Activated CD4-positive, alpha-beta memory T cell treated with anti-CD3 and anti-CD28 coated beads, Interleukin-2, amount 10 ng/mL, durations not matched to agents 7 days and 5 days (primary cell): Measurements from ENCODE around the gene ANXA11. TPM values are rescaled to one million over a fixed set of nuclear protein-coding genes. Genes with fewer than 3 reads are reported as not detected.

Source experiments
- CTCF ChIA-PET: fragments of 350-600 bp; sonication (Branson Sonifier 250); formaldehyde crosslinking; loops from one replicate; lab custom pipeline; 2021; ENCODE audit warnings: antibody characterized with exemption, inconsistent platforms; lab: Charles Lee
- POLR2A ChIA-PET: fragments of 350-600 bp; sonication (Branson Sonifier 250); formaldehyde crosslinking; loops from one replicate; lab custom pipeline; 2021; ENCODE audit warnings: antibody characterized with exemption; lab: Charles Lee
- DNase-seq: peaks from one replicate; pipeline ENCODE4 v3.0.0-alpha.2; 2020
- H3K27ac Mint-ChIP-seq: one replicate; pipeline ENCODE4 v1.8.0; 2021; ENCODE audit warnings: mild to moderate bottlenecking, mixed read lengths
- H3K27me3 Mint-ChIP-seq: one replicate; pipeline ENCODE4 v1.8.0; 2021; ENCODE audit warnings: mixed read lengths
- H3K36me3 Mint-ChIP-seq: one replicate; pipeline ENCODE4 v1.8.0; 2021; ENCODE audit warnings: low read depth, mixed read lengths
- H3K4me1 Mint-ChIP-seq: one replicate; pipeline ENCODE4 v1.8.0; 2021; ENCODE audit warnings: mixed read lengths
- H3K4me3 Mint-ChIP-seq: one replicate; pipeline ENCODE4 v1.8.0; 2021; ENCODE audit warnings: mild to moderate bottlenecking, mixed read lengths
- H3K9me3 Mint-ChIP-seq: one replicate; pipeline ENCODE4 v1.8.0; 2021; ENCODE audit warnings: mixed read lengths
- total RNA-seq, 2 experiments: library from RNA; stranded (reverse); gene quantifications; one replicate each; pipeline ENCODE4 v1.2.3, GENCODE V29; 2021

ANXA11 gene
- total RNA-seq, 2 experiments from 2014 or later = 271 to 273 TPM

DNA sequence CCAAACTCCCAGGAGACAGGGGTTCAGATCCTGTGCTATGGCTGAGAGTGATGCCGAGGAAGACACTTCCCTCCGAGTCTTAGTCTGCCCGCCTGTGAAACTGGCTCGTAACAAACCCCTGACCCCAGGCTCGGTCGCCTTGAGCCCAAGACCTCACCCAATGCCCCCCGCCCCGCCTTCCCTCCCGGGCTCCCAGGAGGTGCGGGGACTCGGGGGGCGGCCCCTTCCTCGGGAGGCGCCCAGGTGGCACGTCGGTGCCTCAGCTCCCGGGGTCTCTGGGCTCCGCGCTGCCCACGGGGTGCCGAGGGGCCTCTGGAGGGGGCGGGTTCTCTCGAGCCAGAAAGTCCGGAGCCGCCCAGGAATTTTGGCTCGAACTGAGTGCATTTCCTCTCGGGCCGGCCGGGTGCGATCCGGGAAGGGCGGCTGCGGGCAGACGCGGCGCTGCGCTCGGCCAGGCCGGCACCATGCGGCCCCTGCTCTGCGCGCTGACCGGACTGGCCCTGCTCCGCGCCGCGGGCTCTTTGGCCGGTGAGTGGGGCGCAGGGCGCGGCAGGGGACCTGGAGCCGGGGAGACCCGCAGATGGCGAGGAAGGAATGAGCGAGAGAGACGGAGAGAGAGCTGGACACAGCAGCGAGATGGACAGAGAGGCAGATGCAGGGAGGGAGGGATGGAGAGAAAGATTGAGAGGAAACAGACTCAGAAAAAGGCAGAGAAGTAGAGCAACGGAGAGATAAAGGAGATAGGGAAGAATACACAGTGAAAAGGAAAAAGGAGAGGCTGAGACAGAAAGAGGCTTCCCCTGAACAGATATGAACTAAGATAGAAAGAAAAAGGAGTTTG, 72.8 kb downstream of the ANXA11 start, which contains the start of gene PLAC9:
Gene PLAC9, plus strand, starts transcription at position 432 of the 841 bp plus-strand sequence. Its CDS starts 33 bp downstream, at position 465.
- H3K4me3 Mint-ChIP-seq = no peak within 1 kb of the TSS
- H3K4me1 Mint-ChIP-seq = peaks cover 3% of the 10 kb centered on the region
- CTCF ChIA-PET = interaction anchor here (2.0 kb wide), 1 partner anchor 12 kb away, joined by 7 read pairs; no protein-coding TSS in a partner anchor
- H3K36me3 Mint-ChIP-seq = no peaks in the 10 kb centered on the region
- H3K27ac Mint-ChIP-seq = no peak within 1 kb of the TSS
- POLR2A ChIA-PET = no interaction called here
- peaks cover 31% of the 10 kb centered on the region for H3K27me3 Mint-ChIP-seq
- no peak for DNase-seq
- no peaks in the 10 kb centered on the region for H3K9me3 Mint-ChIP-seq

DNA sequence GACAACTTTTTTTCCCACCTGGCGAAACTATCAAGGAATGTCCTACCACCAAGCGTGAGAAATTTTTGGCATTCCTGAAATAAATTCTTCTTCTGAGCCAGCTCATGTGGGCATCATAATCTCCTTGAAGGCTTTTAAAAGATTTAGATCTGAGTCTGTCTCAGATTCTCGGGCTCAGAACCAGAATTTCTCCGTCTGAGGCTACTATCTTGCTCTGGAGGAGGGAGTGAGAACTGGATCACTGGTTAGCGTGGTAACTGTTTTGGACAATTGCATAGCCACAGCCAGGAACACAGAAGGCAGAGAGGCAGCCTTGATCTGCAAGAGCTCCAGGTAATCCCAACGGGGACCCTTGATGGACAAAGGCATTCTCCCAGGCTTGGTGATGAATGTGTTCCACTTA, 73.8 kb downstream of the ANXA11 start:
- CTCF ChIA-PET = interaction anchor here (2.0 kb wide), 1 partner anchor 13 kb away, joined by 7 read pairs; no protein-coding TSS in a partner anchor
- H3K27me3 Mint-ChIP-seq = peaks cover 33% of the 10 kb centered on the region
- POLR2A ChIA-PET = no interaction called here

DNA sequence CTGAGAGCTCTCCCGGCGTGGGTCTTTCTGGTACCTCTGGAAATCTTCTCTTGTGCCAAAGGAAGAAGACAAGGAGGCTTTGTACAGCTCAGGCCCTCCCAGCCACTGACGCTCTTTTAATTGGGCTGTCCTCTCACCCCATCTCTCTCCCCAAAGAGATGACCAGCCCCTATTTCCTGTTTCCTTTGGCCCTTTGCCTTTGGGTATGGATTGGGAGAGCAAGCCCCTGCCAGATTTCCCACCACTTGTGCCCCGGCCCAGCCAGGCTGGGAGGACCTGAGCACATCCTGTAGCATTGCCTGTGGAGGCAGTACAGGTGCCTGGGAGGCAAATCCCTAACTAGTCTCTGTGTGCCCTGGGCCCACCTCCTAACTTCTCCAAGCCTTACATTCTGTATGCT, 78.5 kb downstream of the ANXA11 start:
- H3K36me3 Mint-ChIP-seq = no peaks in the 10 kb centered on the region
- no peak overlapping the region for H3K27ac Mint-ChIP-seq
- no peaks in the 10 kb centered on the region for H3K4me1 Mint-ChIP-seq
- ChIA-PET CTCF (no interaction called here), POLR2A (no interaction called here)
- H3K9me3 Mint-ChIP-seq = no peaks in the 10 kb centered on the region
- H3K27me3 Mint-ChIP-seq = peaks cover 29% of the 10 kb centered on the region
- DNase-seq = no peak
- H3K4me3 Mint-ChIP-seq = no peak overlapping the region

More for the DNA sequence above, 73.8 kb downstream of the ANXA11 start:
- H3K4me1 Mint-ChIP-seq = peaks cover 3% of the 10 kb centered on the region
- DNase-seq = no peak
- no peak overlapping the region for H3K27ac Mint-ChIP-seq
- no peaks in the 10 kb centered on the region for H3K36me3 Mint-ChIP-seq
- H3K9me3 Mint-ChIP-seq = no peaks in the 10 kb centered on the region
- H3K4me3 Mint-ChIP-seq = no peak overlapping the region

DNA sequence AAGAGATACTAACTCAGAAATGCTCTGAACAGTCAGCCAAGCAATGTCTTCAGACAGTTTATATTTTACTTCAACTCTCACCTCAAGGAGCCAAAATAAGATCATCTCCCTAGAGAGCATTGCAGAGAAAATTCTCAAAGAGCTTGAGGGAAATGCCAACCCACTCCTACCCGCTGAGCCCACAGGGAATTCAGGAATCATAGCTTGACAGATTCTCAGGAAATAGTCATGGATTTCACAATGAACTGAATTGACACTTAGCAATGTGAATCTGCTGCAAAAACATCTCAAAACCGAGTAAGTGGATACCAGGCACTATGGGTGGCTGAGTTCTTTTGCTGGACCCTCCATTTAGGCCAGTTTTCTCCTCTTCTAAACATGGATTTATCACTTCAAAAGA, 82.6 kb downstream of the ANXA11 start:
- peaks cover 38% of the 10 kb centered on the region for H3K27me3 Mint-ChIP-seq
- POLR2A ChIA-PET = no interaction called here
- no peak overlapping the region for H3K27ac Mint-ChIP-seq
- H3K9me3 Mint-ChIP-seq = no peaks in the 10 kb centered on the region
- no peak overlapping the region for H3K4me3 Mint-ChIP-seq
- H3K36me3 Mint-ChIP-seq = no peaks in the 10 kb centered on the region
- CTCF ChIA-PET = no interaction called here
- DNase-seq = no peak
- no peaks in the 10 kb centered on the region for H3K4me1 Mint-ChIP-seq

DNA sequence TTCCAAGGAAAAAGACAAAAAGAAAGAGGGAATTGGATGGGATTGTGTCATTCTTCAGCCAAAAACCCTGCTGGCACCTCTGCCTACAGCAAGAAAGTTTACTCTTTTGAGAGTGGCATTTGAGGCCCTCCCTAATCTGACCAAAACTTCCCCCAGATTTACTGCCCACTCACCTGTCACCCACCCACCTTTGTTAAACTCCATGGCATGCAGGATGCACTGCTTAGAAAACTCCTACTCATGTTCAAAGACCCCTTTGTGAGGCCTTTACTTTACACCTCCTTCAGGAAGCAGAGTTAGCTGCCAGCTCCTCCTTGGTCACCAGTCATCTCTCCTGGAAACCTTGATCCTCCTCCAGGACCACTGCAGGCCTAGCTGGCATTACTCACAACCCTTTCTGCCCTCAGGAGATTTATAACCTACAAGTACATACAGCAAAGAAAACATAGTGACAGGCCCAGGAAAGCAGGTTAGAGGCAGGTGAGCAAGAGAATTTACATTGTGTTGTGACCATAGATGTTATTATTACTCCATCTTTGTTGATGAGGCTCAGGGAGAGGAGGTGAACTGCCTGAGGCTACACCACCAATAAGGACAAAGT, 83.1 kb downstream of the ANXA11 start:
- ChIA-PET CTCF (no interaction called here), POLR2A (no interaction called here)
- no peaks in the 10 kb centered on the region for H3K36me3 Mint-ChIP-seq
- H3K9me3 Mint-ChIP-seq = no peaks in the 10 kb centered on the region
- DNase-seq = no peak
- no peaks in the 10 kb centered on the region for H3K4me1 Mint-ChIP-seq
- H3K27ac Mint-ChIP-seq = no peak overlapping the region
- peaks cover 38% of the 10 kb centered on the region for H3K27me3 Mint-ChIP-seq
- no peak overlapping the region for H3K4me3 Mint-ChIP-seq

DNA sequence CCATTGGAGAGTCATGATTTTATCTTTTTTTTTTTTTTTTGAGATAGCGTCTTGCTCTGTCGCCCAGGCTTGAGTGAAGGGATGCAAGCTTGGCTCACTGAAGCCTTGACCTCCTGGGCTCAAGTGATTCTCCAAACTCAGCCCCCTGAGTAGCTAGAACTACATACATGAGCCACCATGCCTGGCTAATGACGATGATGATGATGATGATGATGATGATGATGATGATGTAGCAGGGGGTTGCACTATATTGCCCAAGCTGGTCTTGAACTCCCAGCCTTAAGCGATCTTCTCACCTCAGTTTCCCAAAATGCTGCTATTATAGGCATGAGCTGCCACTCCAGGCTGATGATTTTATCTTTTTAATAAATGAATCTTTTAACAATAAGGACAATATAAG, 86.7 kb downstream of the ANXA11 start:
- no peak for DNase-seq
- Mint-ChIP-seq H3K4me3 (no peak overlapping the region), H3K4me1 (no peaks in the 10 kb centered on the region), H3K27ac (no peak overlapping the region), H3K9me3 (no peaks in the 10 kb centered on the region), H3K36me3 (no peaks in the 10 kb centered on the region), H3K27me3 (peaks cover 34% of the 10 kb centered on the region)
- POLR2A ChIA-PET = no interaction called here
- CTCF ChIA-PET = interaction anchor here (0.9 to 1.3 kb wide), 2 partner anchors 11 to 26 kb away, joined by 4 read pairs; no protein-coding TSS in a partner anchor

DNA sequence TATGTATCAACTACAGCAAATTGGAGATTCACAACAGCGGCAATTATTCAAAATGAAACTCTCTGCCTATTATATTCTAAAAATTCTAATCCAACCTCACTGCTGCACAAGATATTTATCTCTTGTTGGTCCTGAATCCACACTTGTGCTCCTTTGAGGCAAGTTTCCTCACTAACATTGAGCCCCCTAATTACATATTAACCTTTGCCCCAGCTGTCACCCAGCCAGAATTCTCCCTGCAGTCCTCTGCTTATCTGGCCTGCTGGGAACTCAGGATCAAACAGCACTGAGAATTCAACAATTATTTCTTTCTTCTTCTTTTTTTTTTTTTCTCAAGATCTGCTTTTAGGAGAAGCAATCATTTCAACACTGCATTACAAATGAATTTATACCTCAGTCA, 94.4 kb downstream of the ANXA11 start:
- no peak for DNase-seq
- CTCF ChIA-PET = no interaction called here
- no peak overlapping the region for H3K4me3 Mint-ChIP-seq
- H3K4me1 Mint-ChIP-seq = peaks cover 19% of the 10 kb centered on the region
- no peaks in the 10 kb centered on the region for H3K27me3 Mint-ChIP-seq
- peaks cover 12% of the 10 kb centered on the region for H3K9me3 Mint-ChIP-seq
- POLR2A ChIA-PET = no interaction called here
- H3K27ac Mint-ChIP-seq = peak overlapping the region; percentile 81
- H3K36me3 Mint-ChIP-seq = peaks cover 13% of the 10 kb centered on the region

DNA sequence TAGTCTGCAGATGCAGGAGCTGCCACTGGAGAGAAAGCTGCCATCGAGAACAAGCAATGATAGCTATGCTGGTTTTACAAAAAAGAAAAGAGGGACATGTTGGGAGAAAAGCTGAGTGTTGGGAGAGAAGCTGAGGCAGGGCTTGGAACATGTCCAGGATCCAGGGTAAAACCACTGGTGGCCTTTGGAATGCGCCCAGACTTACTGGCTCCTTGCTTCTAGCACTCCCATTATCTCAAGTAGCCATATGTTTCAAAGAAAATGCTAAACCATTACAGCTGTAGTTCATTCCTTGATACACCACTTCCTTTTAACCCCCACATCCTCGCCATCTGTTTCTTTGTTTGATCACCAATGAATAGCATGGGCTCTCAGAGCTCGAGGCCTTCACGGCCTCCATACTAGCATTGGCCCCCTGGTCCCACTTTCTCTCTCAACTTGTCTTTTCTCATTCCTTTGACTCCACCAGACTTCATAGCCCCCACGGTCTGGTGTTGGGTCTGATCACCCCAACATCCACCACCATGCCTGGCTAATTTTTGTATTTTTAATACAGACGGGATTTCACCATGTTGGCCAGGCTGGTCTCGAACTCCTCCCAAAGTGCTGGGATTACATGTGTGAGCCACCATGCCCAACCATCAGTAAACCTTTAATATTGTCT, 96.6 kb downstream of the ANXA11 start:
- ChIA-PET POLR2A (no interaction called here), CTCF (no interaction called here)
- Mint-ChIP-seq H3K4me3 (no peak overlapping the region), H3K36me3 (peaks cover 13% of the 10 kb centered on the region), H3K9me3 (peaks cover 12% of the 10 kb centered on the region), H3K4me1 (peaks cover 32% of the 10 kb centered on the region), H3K27me3 (no peaks in the 10 kb centered on the region), H3K27ac (no peak overlapping the region)
- no peak for DNase-seq

DNA sequence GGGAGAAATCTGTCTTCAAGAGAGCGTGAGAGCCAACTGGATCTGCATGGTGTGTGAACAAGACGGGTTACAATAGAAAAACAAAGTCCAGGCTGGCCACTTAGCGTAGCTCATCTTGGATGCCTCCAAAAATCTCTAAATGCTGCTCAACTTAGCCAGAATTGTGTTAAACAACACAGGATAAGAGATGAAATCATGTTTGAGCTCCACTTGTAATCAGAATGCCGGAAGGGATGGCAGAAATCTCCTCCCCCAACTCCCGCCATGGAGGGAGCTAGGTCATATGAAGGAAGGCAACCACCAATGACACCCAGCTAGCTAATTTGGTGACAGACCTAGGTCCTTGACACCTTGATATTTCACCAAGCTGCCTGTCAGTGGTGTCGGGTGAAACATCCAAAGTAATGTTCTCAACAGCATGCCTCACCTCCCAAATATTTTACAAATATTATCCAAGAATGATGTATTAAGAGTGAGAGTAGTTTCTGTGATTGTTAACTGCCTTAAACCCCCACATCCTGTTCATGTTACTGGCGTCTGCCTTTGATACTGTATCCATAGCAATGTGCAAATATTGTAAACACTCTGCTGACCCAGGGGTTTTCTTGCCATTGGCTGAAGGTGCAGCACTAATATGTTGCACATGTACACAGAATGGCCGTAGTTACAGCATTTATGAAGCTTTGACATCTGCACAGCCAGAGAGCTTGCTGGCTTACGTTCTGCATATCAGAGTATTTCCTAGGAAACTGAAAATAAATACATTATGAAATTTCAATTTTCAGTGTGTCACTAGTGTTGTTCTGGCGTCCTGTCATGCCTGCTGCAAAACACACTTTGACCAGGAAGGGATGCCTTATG, 101.0 kb downstream of the ANXA11 start:
- POLR2A ChIA-PET = interaction anchor here (1.4 kb wide), 1 partner anchor 25 kb away, joined by 5 read pairs; the partner anchor contains the start of gene TMEM254
- H3K4me3 Mint-ChIP-seq = no peak overlapping the region
- peak; percentile 19 for DNase-seq

More for the DNA sequence above, 101.0 kb downstream of the ANXA11 start:
- H3K27me3 Mint-ChIP-seq = no peaks in the 10 kb centered on the region
- CTCF ChIA-PET = interaction anchor here (0.9 kb wide), 1 partner anchor 40 kb away, joined by 5 read pairs; no protein-coding TSS in a partner anchor
- peaks cover 10% of the 10 kb centered on the region for H3K9me3 Mint-ChIP-seq
- peaks cover 19% of the 10 kb centered on the region for H3K4me1 Mint-ChIP-seq
- peak overlapping the region; percentile 13 for H3K27ac Mint-ChIP-seq
- H3K36me3 Mint-ChIP-seq = peaks cover 13% of the 10 kb centered on the region

Other genes with a start within 250 kb of the ANXA11 start
- gene TMEM254, start 126.9 kb downstream of the ANXA11 start, total RNA-seq = 10 to 100 TPM; 15.0 to 18.3 TPM
- gene PLAC9, start 72.8 kb downstream of the ANXA11 start, total RNA-seq = not detected
- not detected for gene MAT1A, start 84.1 kb upstream of the ANXA11 start, total RNA-seq
- not detected for gene DYDC1, start 151.2 kb upstream of the ANXA11 start, total RNA-seq
- gene DYDC2, start 151.2 kb upstream of the ANXA11 start, total RNA-seq = not detected
- gene PRXL2A, start 203.0 kb upstream of the ANXA11 start, total RNA-seq = 1 to 10 TPM; 4.5 to 5.2 TPM
- 100 to 1,000 TPM; 130 to 136 TPM for gene TSPAN14, start 248.8 kb upstream of the ANXA11 start, total RNA-seq